Psoas muscle (tissue), 8 donors: ENCODE data around the gene WDR53. TPM values are rescaled to one million over a fixed set of nuclear protein-coding genes. Genes with fewer than 3 reads are reported as not detected.
A peak's percentile ranks its signal among the peaks of the same experiment; 100 is the strongest.
"Not testable (repeated sequence)": the region's sequence is repeated elsewhere in the genome, so short reads cannot be mapped to it uniquely, and the experiment has no call there.

Experiments
- ATAC-seq, 4 donors: fragments of 200-7000 bp; cut with Tn5 transposase; one replicate each; pipeline ENCODE4 v1.9.1; 2020; ENCODE audit warnings: moderate library complexity in 3 of 4, mild to moderate bottlenecking in 2 of 4
- DNase-seq, 2 donors: peaks; one replicate each; pipeline ENCODE4 v3.0.0-alpha.2; 2020
- H3K27ac ChIP-seq: fragments of 200-600 bp; one replicate; pipeline ENCODE4 v1.8.0; 2022
- H3K27me3 ChIP-seq, 3 donors: fragments of 200-600 bp in 1 of 3; one replicate each; pipeline versions ENCODE4 v1.6.1 to v1.8.0; 2013 to 2022; ENCODE audit warnings: low read length in 2 of 3, mild to moderate bottlenecking in 2 of 3, moderate library complexity in 1 of 3; ENCODE audit not compliant: insufficient read depth in 3 of 3
- H3K36me3 ChIP-seq, 2 donors: fragments of 200-600 bp in 1 of 2; one replicate each; pipeline versions ENCODE4 v1.6.1 to v1.8.0; 2013 to 2022; ENCODE audit warnings: low read depth in 1 of 2, mild to moderate bottlenecking in 1 of 2, moderate library complexity in 1 of 2; ENCODE audit not compliant: insufficient read depth in 1 of 2
- H3K4me1 ChIP-seq: fragments of 200-600 bp; one replicate; pipeline ENCODE4 v1.8.0; 2022
- H3K4me3 ChIP-seq: fragments of 200-600 bp; one replicate; pipeline ENCODE4 v1.8.0; 2022; ENCODE audit warnings: mild to moderate bottlenecking
- H3K9me3 ChIP-seq: fragments of 200-600 bp; one replicate; pipeline ENCODE4 v1.8.0; 2022
- WGBS, 3 donors: extraction: QIAGEN DNeasy Blood & Tissue Kit; methylation state at CpG; one replicate each; pipeline versions ENCODE4 v1.1.6 to v1.1.7; 2013; 5-methylcytosine and 5-hydroxymethylcytosine counted together
- intact Hi-C, 2 donors: fragments of 100-400 bp; cut with DNase I; formaldehyde crosslinking; loops; one replicate each; pipeline versions ENCODE4 v1.11.0 to v1.14.2; 2022
- long read RNA-seq, 2 donors: library from polyadenylated mRNA; unstranded; transcript quantifications; one replicate each; pipeline ENCODE4 v2.0.0, GENCODE V29; 2021
- polyA plus RNA-seq, 3 donors: library from polyadenylated mRNA; stranded (reverse); fragments of 200-250 nt; gene quantifications; one replicate each; pipeline ENCODE4 v1.2.3, GENCODE V29; 2013
- total RNA-seq, 4 donors: library from RNA; stranded (reverse); fragmentation: NEBNext Ultra II Directional in 2 of 4; extraction: Animal tissue kit (Norgen Biotek cat#: 25700) in 2 of 4; gene quantifications; one replicate each; pipeline versions ENCODE4 v1.2.1 to v1.2.4, GENCODE V29; 2021 to 2023
- TF ChIP-seq, protein P1 (sequence below): fragments of 200-600 bp; IDR thresholded peaks from one replicate; pipeline ENCODE4 v1.8.0; 2022; ENCODE audit warnings: antibody characterized with exemption
- donor health status: healthy with polysubstance abuse.
- donor health status: DM: no; HTN: no; CAD: no; lungs with moderate emphysema.
- donor health status: Bipolar disorder and iron deficiency.
- donor health status: healthy.
- donor health status: DM: yes; HTN: yes; CAD: no.
- donor health status: DM: no; HTN: no; CAD: no.
- donor health status: DM: no; HTN: no; CAD: no.
- donor health status: DM: yes; HTN: yes; CAD: no.

The WDR53 gene
- total RNA-seq (10 to 100 TPM in 2 of 4 donors, 1 to 10 TPM in 2; 4.4 to 15.9 (median 10.4) TPM), polyA plus RNA-seq (10 to 100 TPM in 2 of 3 donors, 1 to 10 TPM in 1; 8.5 to 18.9 (median 10.5) TPM)
- long read RNA-seq, donor 1, partial matches to known transcripts: 0 of 3 reads
- long read RNA-seq, donor 1, other reads (novel, unspliced or antisense): 2 of 3 reads
- long read RNA-seq, donor 2, partial matches to known transcripts: 2 of 5 reads
- long read RNA-seq, donor 2, other reads (novel, unspliced or antisense): 2 of 5 reads

DNA sequence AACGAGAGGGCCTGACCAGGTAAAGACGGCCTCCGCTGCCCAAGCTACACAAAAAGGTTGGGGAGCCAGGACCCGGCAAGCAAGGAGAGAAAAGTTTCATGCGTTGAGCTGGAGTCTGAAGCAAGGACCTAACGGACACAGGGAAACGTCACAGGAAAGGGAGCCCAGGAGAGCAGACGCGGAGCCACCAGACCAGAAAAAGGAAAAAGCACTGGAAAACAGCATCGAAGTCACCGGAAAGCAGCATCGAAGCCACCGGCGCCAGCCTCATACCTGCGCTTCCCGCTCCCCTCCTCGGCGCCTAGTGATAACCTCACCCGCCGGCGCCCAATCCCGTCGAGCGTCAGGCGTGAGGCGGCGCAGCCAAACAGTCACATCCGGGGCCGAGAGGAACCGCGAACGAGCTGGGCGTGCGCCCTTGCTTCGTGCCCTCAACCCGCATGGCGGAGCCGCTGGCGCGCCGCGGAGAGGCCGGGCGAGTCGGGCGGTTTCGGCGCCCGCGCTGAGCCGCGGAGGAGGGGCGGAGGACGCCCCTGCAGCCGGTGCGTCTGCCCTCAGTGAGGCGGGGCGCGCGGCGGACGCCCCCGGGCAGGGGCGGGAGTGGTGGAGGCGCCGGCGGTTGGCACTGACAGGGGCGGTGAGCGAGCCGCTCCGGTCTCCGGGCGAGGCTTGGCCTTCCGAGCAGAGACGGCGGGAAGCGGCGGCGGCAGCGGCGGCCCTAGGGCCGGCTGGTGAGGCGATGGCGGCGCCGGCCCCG, at the start of gene WDR53, which contains the start of gene FBXO45:
WDR53 (minus strand) TSS at position 309 of the 757 bp plus-strand sequence. CDS start 7,079 bp downstream, outside the sequence.
FBXO45 (plus strand) TSS at position 415 of the 757 bp plus-strand sequence; CDS start at position 740, 325 bp downstream.
- 0% methylated on average over 44 to 87 of the region's 87 CpGs for WGBS, 3 donors
- H3K9me3 ChIP-seq: no peaks in the 10 kb centered on the region
- ATAC-seq (peak; percentile 99), DNase-seq (peak; percentile 96 to 98)
- no peaks in the 10 kb centered on the region for H3K27me3 ChIP-seq
- H3K36me3 ChIP-seq: peaks cover 0 to 20% of the 10 kb centered on the region in 2 donors
- intact Hi-C loops: loop anchor here in 1 of 2 donors (5.0 kb wide), 1 partner anchor 61 kb away; no protein-coding TSS in a partner anchor
- peak within 1 kb of the TSS; percentile 92 for H3K27ac ChIP-seq
- H3K4me3 ChIP-seq: peak within 1 kb of the TSS; percentile 89
- TF ChIP-seq, protein P1, sequence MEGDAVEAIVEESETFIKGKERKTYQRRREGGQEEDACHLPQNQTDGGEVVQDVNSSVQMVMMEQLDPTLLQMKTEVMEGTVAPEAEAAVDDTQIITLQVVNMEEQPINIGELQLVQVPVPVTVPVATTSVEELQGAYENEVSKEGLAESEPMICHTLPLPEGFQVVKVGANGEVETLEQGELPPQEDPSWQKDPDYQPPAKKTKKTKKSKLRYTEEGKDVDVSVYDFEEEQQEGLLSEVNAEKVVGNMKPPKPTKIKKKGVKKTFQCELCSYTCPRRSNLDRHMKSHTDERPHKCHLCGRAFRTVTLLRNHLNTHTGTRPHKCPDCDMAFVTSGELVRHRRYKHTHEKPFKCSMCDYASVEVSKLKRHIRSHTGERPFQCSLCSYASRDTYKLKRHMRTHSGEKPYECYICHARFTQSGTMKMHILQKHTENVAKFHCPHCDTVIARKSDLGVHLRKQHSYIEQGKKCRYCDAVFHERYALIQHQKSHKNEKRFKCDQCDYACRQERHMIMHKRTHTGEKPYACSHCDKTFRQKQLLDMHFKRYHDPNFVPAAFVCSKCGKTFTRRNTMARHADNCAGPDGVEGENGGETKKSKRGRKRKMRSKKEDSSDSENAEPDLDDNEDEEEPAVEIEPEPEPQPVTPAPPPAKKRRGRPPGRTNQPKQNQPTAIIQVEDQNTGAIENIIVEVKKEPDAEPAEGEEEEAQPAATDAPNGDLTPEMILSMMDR: no peak
- peaks cover 24% of the 10 kb centered on the region for H3K4me1 ChIP-seq

DNA sequence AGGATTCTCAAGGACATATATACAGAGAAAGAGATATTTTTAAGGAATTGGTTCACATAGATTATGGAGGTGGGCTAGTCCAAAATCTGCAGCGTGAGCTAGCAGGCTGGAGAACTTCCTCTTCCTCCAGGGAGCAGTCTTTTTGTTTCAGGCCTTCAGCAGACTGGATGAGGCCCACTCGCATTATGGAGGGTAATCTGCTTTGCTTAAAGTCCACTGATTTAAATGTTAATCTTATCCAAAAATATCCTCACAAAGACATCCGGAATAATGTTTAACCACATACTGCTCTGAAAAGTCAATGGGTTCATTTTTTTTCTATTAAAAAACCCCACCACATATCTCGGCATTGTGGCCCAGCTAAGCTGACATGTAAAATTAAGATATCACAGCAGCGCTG, 48.9 kb upstream of the WDR53 start:
- intact Hi-C loops: no loop called here
- ATAC-seq: no peak
- no peaks in the 10 kb centered on the region for H3K4me1 ChIP-seq
- H3K27ac ChIP-seq: no peak overlapping the region
- H3K4me3 ChIP-seq: no peak overlapping the region
- no peaks in the 10 kb centered on the region for H3K9me3 ChIP-seq
- 74 to 79% (median 77%) methylated on average over 5 of the region's 5 CpGs for WGBS, 3 donors
- TF ChIP-seq, protein P1: no peak
- DNase-seq: no peak
- H3K36me3 ChIP-seq: no peaks in the 10 kb centered on the region
- H3K27me3 ChIP-seq: no peaks in the 10 kb centered on the region

DNA sequence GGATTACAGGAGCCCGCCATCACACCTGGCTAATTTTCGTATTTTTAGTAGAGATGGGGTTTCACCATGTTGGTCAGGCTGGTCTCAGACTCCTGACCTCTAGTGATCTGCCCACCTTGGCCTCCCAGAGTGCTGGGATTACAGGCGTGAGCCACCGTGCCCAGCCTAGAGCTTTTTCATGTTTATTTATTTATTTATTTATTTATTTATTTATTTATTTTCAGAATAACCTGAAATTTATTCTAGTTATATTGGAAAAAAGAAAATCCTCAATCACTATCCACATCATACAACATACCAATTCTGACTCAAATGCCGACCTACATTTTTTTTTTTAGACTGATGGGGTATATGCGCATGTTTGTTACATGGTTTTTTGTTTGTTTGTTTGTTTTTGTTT, 46.9 kb upstream of the WDR53 start:
- H3K36me3 ChIP-seq, intact Hi-C loops, DNase-seq, H3K27ac ChIP-seq, H3K9me3 ChIP-seq, ATAC-seq, H3K4me1 ChIP-seq, H3K4me3 ChIP-seq, H3K27me3 ChIP-seq: not testable (repeated sequence)
- WGBS, 3 donors: 93 to 95% (median 95%) methylated on average over 6 of the region's 6 CpGs

DNA sequence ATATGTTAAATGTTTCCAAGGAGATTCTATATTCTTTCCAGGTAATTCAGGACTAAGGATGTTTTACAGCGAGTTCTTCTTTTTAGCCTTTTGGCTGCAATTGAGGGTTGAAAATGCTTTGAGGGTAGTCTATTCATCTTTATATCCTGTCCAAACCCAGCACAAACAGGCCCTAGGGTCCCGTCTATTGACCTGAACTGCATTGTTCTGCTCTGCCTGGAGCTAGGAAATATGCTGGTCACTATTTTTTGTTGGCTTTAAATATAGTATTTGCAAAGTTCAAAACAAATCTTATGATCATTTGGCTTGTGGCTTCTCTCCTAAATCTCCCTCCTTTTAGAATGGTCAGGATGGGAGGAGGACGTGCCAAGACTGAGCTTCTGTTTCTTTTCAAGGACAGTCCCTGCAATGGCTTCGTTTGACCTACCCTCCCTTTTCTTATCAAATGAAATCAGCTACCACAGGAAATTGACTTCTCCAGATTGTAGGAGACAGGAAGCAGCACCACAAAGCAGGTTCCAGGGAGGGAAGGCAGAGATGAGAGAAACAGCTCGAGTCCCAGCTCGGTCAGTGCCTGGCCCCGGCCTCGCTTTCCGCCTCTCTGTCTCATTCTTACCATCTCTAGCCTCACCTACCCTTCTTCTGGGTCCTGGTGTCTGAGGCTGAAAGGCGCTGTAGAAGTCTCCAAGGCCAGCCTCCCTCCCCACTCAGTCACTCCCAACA, 43.6 kb upstream of the WDR53 start:
- H3K27me3 ChIP-seq: no peaks in the 10 kb centered on the region
- no peaks in the 10 kb centered on the region for H3K4me1 ChIP-seq
- no peak overlapping the region for H3K4me3 ChIP-seq
- H3K9me3 ChIP-seq: no peaks in the 10 kb centered on the region
- ATAC-seq: no peak
- intact Hi-C loops: no loop called here
- no peaks in the 10 kb centered on the region for H3K36me3 ChIP-seq
- no peak for DNase-seq
- WGBS, 3 donors: 65 to 67% (median 65%) methylated on average over 10 of the region's 10 CpGs
- peak overlapping the region; percentile 55 for H3K27ac ChIP-seq
- TF ChIP-seq, protein P1: no peak
